ENCODE data around the gene ANKRD6.

ANKRD6 gene

GRCh38 chr6:89589297-89590025, 156.5 kb downstream of the ANKRD6 start:
- DNase-seq (ENCODE audit: low read depth): no peak
- no peak overlapping the region for H3K4me3 ChIP-seq (ENCODE audit: low read depth, low read length)
- no peak for TF ChIP-seq CTCF (conservative IDR thresholded peaks at IDR 0.05; ENCODE audit: low read depth, low read length)

GRCh38 chr6:89590133-89590532, 157.2 kb downstream of the ANKRD6 start:
- no peak for TF ChIP-seq CTCF (conservative IDR thresholded peaks at IDR 0.05; ENCODE audit: low read depth, low read length)
- no peak overlapping the region for H3K4me3 ChIP-seq (ENCODE audit: low read depth, low read length)
- DNase-seq (ENCODE audit: low read depth): no peak

GRCh38 chr6:89591745-89592144, 158.8 kb downstream of the ANKRD6 start:
- no peak overlapping the region for H3K4me3 ChIP-seq (ENCODE audit: low read depth, low read length)
- no peak for DNase-seq (ENCODE audit: low read depth)
- no peak for TF ChIP-seq CTCF (conservative IDR thresholded peaks at IDR 0.05; ENCODE audit: low read depth, low read length)

GRCh38 chr6:89596056-89596455, 163.1 kb downstream of the ANKRD6 start:
- TF ChIP-seq CTCF (conservative IDR thresholded peaks at IDR 0.05; ENCODE audit: low read depth, low read length): no peak
- DNase-seq (ENCODE audit: low read depth): no peak
- no peak overlapping the region for H3K4me3 ChIP-seq (ENCODE audit: low read depth, low read length)

- no peak for TF ChIP-seq CTCF (conservative IDR thresholded peaks at IDR 0.05; ENCODE audit: low read depth, low read length)
- DNase-seq (ENCODE audit: low read depth): no peak
- H3K4me3 ChIP-seq (ENCODE audit: low read depth, low read length): no peak overlapping the region
Observed at GRCh38 chr6:89596484-89596883, 163.5 kb downstream of the ANKRD6 start.

GRCh38 chr6:89597372-89597771, 164.4 kb downstream of the ANKRD6 start:
- DNase-seq (ENCODE audit: low read depth): no peak
- H3K4me3 ChIP-seq (ENCODE audit: low read depth, low read length): no peak overlapping the region
- TF ChIP-seq CTCF (conservative IDR thresholded peaks at IDR 0.05; ENCODE audit: low read depth, low read length): no peak

GRCh38 chr6:89597988-89598387, 165.0 kb downstream of the ANKRD6 start:
- DNase-seq (ENCODE audit: low read depth): peak; percentile 69
- TF ChIP-seq CTCF (conservative IDR thresholded peaks at IDR 0.05; ENCODE audit: low read depth, low read length): peak; percentile 5
- H3K4me3 ChIP-seq (ENCODE audit: low read depth, low read length): no peak overlapping the region
